A204.1 (cell line): ENCODE results near the gene P2RY8.
"Not testable (repeated sequence)": the region's sequence is repeated elsewhere in the genome, so short reads cannot be mapped to it uniquely, and the experiment has no call there.

Experiments used
- FAIRE-seq: peaks from 2 replicates; lab custom pipeline; 2012; peaks lifted over from hg19 to GRCh38; lab: Jason Lieb, UNC

Gene P2RY8

DNA sequence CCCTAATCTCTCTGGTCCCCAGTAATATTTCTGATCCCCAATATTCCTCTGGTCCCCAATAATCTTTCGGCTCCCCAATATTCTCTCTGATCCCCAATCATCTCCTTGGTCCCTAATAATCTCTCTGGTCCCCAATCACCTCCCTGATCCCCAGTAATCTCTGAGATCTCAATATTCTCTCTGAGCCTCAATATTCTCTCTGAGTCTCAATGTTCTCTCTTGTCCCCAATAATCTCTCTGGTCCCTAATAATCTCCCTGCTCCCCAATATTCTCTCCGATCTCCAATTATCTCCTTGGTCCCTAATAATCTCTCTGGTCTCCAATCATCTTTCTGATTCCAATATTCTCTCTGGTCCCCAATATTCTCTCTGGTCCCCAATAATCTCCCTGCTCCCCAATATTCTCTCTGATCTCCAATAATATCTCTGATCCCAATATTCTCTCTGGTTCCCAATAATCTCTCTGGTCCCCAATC is 17.9 kb downstream of the P2RY8 start:
- no peak for FAIRE-seq

DNA sequence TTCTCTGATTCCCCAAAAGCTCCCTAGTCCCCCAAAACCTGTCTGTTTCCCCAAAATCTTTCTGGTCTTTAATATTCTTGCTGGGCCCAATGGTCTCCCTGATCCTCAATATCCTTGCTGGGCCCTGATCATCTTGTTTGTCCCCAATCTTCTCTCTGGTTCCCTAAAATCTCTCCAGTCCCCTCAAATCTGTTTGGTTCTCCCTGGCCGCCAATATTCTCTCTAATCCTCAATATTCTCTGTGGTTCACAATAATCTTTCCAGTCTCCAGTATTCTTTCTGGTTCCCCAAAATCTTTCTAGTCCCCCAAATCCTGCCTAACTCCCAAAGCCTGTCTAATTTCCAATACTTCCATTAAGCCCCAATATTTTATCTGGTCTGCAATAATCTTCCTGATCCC is 18.5 kb downstream of the P2RY8 start:
- no peak for FAIRE-seq

- no peak for FAIRE-seq
Observed at GRCh38 chrX:1516596-1517104, 20.3 kb downstream of the P2RY8 start.

- FAIRE-seq, result no peak
Observed at GRCh38 chrX:1511829-1512228, 25.2 kb downstream of the P2RY8 start.

- FAIRE-seq, result no peak
Observed at GRCh38 chrX:1511150-1511549, 25.8 kb downstream of the P2RY8 start.

DNA sequence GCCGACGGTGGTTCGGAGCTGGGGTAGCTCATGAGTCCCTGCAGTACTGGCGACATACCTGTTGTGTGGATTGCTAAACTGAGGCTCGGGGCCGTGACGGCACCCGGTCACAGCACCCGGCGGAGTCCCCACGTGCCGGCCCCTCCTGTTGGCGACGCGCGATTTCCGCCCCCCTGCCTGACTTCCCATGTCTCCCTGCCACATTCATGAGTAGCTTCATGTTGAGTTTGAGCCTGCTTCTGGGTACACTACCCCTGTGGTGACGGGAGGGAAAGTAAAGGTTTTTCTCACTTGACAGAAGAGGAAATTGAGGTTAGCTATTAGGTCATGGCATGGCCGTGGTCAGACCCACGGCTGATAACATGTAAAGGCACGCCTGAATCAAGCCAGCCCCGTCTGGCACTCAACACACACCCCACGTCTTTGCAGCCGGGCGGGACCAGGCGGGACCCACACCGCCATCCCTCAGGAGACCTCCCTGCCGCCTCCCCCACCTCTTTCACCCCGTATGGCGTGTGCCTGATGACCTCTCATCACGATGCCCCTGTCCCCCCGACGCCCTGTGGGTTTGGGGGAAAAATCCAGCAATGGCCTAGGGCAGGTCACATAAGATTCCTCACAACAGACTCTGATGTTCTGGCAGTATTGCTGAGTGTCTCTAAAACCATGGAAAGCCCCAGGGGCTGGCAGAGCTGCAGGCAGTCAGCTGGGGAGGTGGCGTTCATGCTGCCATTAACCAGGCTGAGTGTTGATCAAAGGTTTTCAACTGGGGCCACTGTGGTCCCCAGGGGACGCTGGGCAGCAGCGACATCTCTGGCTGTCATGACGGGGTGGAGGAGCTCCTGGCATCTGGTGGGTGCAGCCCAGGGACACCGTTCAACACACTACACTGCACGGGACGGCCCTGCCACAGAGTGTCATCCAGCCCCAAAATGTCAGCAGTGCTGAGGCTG is 29.2 kb downstream of the P2RY8 start:
- FAIRE-seq, result no peak

GRCh38 chrX:1506916-1507315 is 30.1 kb downstream of the P2RY8 start:
- FAIRE-seq, result no peak

GRCh38 chrX:1502853-1503252 is 34.1 kb downstream of the P2RY8 start:
- no peak for FAIRE-seq

GRCh38 chrX:1502241-1502640 is 34.7 kb downstream of the P2RY8 start:
- no peak for FAIRE-seq

DNA sequence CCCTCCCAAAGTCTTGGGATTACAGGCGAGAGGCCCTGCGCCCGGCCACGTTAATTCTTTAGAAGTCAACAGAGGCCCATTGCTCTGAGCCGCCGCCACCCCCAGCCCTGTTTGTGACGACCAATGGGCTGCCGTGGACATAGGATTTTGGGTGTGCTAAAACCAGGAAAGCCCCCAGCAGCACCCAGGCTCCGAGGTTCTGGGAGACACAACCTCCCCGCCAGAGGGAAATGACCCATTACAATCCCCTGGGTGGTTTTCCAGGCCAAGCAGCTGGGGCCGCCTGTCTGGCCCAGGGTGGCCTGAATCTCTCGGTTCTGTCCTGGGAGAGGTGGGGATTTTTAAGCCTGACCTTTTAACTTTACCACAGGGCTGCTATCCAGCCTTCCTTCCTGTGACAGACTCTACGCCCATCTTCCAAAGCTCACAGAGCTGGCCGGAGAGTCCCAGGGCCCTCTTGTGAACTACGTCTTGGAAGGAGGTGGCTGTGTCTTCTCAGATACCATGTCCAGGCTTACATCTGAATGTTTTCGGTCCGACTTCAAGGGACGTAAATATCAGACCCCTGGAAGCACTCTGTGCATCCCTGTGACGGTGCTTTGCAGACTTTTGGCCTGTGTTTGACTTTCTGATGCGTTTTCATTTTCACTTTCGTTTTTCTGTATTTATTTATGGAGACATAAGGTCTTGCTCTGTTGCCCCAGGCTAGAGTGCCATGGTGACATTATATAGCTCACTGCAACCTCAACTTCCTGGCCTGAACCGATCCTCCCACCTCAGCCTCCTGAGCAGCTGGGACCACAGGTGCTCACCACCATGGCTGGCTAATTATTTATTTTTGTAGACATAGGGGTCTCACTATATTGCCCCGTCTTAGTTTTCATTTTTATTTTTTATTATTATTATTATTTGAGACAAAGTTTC is 36.0 kb downstream of the P2RY8 start:
- FAIRE-seq, result no peak

- no peak for FAIRE-seq
Observed at GRCh38 chrX:1496076-1496475, 40.9 kb downstream of the P2RY8 start.

GRCh38 chrX:1493877-1494510 is 43.0 kb downstream of the P2RY8 start:
- FAIRE-seq, result no peak

GRCh38 chrX:1493412-1493811 is 43.6 kb downstream of the P2RY8 start:
- FAIRE-seq, result no peak

GRCh38 chrX:1492421-1493012 is 44.5 kb downstream of the P2RY8 start:
- FAIRE-seq, result no peak

- FAIRE-seq, result no peak
Observed at GRCh38 chrX:1491851-1492349, 45.1 kb downstream of the P2RY8 start.

GRCh38 chrX:1491248-1491647 is 45.7 kb downstream of the P2RY8 start:
- FAIRE-seq, result not testable (repeated sequence)

DNA sequence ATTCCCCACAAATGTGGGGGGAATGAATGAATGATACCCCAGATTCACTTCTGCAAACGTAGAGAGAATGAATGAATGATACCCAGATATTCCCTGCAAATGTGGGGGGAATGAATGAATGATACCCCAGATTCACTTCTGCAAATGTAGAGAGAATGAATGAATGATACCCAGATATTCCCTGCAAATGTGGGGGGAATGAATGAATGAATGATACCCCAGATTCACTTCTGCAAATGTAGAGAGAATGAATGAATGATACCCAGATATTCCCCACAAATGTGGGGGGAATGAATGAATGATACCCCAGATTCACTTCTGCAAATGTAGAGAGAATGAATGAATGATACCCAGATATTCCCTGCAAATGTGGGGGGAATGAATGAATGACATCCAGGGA is 46.3 kb downstream of the P2RY8 start:
- FAIRE-seq, result not testable (repeated sequence)

- FAIRE-seq, result not testable (repeated sequence)
Observed at GRCh38 chrX:1489354-1489753, 47.6 kb downstream of the P2RY8 start.

DNA sequence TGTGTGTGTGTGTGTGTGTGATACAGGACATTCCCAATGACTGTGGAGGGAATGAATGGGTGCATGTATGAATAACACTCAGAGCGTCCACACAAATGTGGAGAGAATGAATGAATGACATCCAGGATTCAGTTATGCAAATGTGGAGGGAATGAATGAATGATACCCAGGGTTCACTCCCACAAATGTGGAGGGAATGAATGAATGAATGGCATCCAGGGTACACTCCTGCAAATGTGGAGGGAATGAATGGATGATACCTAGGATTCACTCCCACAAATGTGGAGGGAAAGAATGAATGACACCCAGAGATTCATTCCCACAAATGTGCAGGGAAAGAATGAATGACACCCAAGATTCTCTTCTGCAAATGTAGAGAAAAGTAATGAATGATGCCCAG is 48.2 kb downstream of the P2RY8 start:
- FAIRE-seq, result no peak

DNA sequence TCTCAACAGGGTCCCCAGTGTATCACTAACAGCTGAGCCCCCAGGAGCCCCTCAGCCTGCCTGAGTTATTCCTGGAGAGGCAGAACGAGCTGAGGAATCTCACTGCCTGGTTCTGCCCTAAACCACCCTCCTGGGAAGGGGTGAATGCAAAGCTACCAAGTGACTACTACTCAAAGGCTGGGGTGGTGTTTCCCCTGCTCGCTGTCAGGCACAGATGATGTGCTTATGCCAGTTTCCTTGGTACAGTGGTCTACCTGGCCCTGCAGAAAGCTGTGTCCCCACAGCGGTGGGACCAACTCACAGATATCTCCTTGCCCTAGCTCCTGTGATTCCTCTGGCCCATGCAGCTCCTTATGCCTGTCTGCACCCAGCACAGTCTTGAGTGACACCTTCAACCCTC is 48.8 kb downstream of the P2RY8 start:
- FAIRE-seq, result no peak

- FAIRE-seq, result no peak
Observed at GRCh38 chrX:1487401-1487800, 49.6 kb downstream of the P2RY8 start.
